ENCODE results near the gene LRRC2.

LRRC2 gene

GRCh38 chr3:46516521-46516920 lies 49.6 kb downstream of the LRRC2 start:
- Histone ChIP-seq H3K36me3 (ENCODE audit: control insufficient read depth, insufficient read depth, low read length) (no peaks in the 10 kb centered on the region), H3K27me3 (ENCODE audit: control insufficient read depth, insufficient read depth, low read length, poor library complexity, severe bottlenecking) (no peaks in the 10 kb centered on the region), H3K4me1 (ENCODE audit: control insufficient read depth, insufficient read depth, low read length) (no peaks in the 10 kb centered on the region), H3K9me3 (ENCODE audit: control insufficient read depth, low read length) (no peaks in the 10 kb centered on the region), H3K4me3 (ENCODE audit: insufficient read depth, low read depth, low read length) (no peak overlapping the region), H3K27ac (ENCODE audit: insufficient read depth, low read depth, low read length, poor library complexity, severe bottlenecking) (no peak overlapping the region)
- 92 to 94% methylated on average over 4 of the region's 4 CpGs for WGBS, 2 experiments

GRCh38 chr3:46512191-46512749 lies 53.8 kb downstream of the LRRC2 start:
- H3K27me3 ChIP-seq (ENCODE audit: control insufficient read depth, insufficient read depth, low read length, poor library complexity, severe bottlenecking) = no peaks in the 10 kb centered on the region
- no peaks in the 10 kb centered on the region for H3K36me3 ChIP-seq (ENCODE audit: control insufficient read depth, insufficient read depth, low read length)
- H3K4me3 ChIP-seq (ENCODE audit: insufficient read depth, low read depth, low read length) = no peak overlapping the region
- H3K4me1 ChIP-seq (ENCODE audit: control insufficient read depth, insufficient read depth, low read length) = no peaks in the 10 kb centered on the region
- no peak overlapping the region for H3K27ac ChIP-seq (ENCODE audit: insufficient read depth, low read depth, low read length, poor library complexity, severe bottlenecking)
- H3K9me3 ChIP-seq (ENCODE audit: control insufficient read depth, low read length) = no peaks in the 10 kb centered on the region
- WGBS, 2 experiments = 89 to 93% methylated on average over 2 of the region's 2 CpGs

DNA sequence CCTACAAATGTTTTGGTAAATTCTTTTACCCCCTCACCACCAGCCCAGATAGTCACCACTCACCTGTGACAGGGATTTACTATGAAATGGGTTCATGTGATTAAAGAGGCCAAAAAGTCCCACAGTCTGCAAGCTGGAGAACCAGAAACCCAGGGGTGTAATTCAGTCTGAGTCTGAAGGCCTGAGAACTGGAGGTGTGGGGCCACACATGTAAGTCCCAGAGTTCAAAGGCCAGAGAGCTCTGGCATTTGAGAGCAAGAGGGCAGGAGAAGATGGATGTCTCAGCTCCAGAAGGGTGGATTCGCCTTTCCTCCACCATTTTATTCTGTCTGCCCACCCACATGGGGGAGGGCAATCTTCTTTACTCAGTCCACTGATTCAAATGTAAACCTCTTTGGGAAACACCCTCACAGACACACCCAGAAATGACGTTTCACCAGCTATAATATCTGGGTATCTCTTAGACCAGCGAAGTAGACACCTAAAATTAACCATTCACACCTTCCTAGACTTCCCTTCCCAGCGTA lies 56.4 kb downstream of the LRRC2 start:
- H3K27ac ChIP-seq (ENCODE audit: insufficient read depth, low read depth, low read length, poor library complexity, severe bottlenecking) = no peak overlapping the region
- H3K4me1 ChIP-seq (ENCODE audit: control insufficient read depth, insufficient read depth, low read length) = no peaks in the 10 kb centered on the region
- H3K36me3 ChIP-seq (ENCODE audit: control insufficient read depth, insufficient read depth, low read length) = no peaks in the 10 kb centered on the region
- no peak overlapping the region for H3K4me3 ChIP-seq (ENCODE audit: insufficient read depth, low read depth, low read length)
- H3K9me3 ChIP-seq (ENCODE audit: control insufficient read depth, low read length) = no peaks in the 10 kb centered on the region
- WGBS, 2 experiments = 87 to 90% methylated on average over 4 of the region's 4 CpGs
- no peaks in the 10 kb centered on the region for H3K27me3 ChIP-seq (ENCODE audit: control insufficient read depth, insufficient read depth, low read length, poor library complexity, severe bottlenecking)

DNA sequence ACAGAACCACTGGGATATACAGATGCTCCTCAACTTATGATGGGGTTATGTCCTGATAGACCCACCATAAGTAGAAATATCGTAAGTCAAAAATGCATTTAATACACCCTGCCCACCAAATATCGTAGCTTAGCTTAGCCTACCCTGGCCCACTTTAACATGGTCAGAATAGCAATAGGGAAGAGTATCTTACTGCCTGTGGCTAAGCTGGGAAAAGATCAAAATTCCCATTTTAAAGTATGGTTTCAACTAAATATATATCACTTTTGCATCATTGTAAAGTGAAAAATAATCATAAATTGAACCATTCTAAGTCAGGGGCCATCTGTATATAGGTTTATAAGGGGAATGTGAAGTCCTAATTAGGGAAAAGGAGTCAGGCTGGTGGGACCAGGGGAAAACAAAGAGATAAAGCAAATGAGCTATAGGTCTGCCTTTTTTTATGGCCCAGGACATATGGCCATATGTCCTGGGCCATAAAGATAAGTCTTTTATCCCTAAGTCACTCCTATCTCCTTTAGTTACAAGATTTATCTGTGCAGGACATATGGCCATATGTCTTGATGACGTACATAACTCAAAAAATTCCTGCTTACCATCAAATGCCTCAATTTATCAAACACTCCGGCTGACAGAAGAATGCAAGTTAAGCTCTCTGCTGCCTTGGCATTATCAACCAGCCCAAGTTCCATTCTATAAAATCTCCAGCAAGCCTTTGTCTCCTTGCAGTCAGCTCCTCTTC lies 57.1 kb downstream of the LRRC2 start:
- Histone ChIP-seq H3K4me3 (ENCODE audit: insufficient read depth, low read depth, low read length) (no peak overlapping the region), H3K27me3 (ENCODE audit: control insufficient read depth, insufficient read depth, low read length, poor library complexity, severe bottlenecking) (no peaks in the 10 kb centered on the region), H3K4me1 (ENCODE audit: control insufficient read depth, insufficient read depth, low read length) (no peaks in the 10 kb centered on the region), H3K36me3 (ENCODE audit: control insufficient read depth, insufficient read depth, low read length) (no peaks in the 10 kb centered on the region), H3K9me3 (ENCODE audit: control insufficient read depth, low read length) (no peaks in the 10 kb centered on the region), H3K27ac (ENCODE audit: insufficient read depth, low read depth, low read length, poor library complexity, severe bottlenecking) (no peak overlapping the region)
- WGBS, 2 experiments = 89 to 94% methylated on average over 4 of the region's 4 CpGs

DNA sequence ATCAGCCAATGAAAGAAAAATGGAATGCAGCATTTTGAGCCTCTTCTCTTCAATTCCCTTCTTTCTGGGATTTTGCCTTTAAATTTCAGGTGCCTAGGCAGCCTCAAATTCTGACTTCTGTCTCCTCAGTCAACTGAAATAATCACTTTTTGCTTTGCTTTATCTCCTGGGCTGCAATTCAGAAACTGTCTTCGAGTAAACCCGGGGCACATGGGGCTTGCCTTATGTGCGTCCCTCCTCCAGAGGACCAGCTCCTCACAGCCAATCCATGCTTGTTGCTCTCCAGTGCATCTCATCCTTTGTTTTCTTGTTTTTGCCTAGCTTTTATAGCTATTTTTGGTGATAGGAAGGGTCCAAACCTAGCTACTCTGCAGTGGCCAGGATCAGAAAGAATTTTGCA lies 59.6 kb downstream of the LRRC2 start:
- Histone ChIP-seq H3K9me3 (ENCODE audit: control insufficient read depth, low read length) (no peaks in the 10 kb centered on the region), H3K4me3 (ENCODE audit: insufficient read depth, low read depth, low read length) (no peak overlapping the region), H3K27ac (ENCODE audit: insufficient read depth, low read depth, low read length, poor library complexity, severe bottlenecking) (no peak overlapping the region), H3K36me3 (ENCODE audit: control insufficient read depth, insufficient read depth, low read length) (no peaks in the 10 kb centered on the region), H3K4me1 (ENCODE audit: control insufficient read depth, insufficient read depth, low read length) (no peaks in the 10 kb centered on the region), H3K27me3 (ENCODE audit: control insufficient read depth, insufficient read depth, low read length, poor library complexity, severe bottlenecking) (no peaks in the 10 kb centered on the region)
- WGBS, 2 experiments = 86 to 94% methylated on average over 3 of the region's 3 CpGs

DNA sequence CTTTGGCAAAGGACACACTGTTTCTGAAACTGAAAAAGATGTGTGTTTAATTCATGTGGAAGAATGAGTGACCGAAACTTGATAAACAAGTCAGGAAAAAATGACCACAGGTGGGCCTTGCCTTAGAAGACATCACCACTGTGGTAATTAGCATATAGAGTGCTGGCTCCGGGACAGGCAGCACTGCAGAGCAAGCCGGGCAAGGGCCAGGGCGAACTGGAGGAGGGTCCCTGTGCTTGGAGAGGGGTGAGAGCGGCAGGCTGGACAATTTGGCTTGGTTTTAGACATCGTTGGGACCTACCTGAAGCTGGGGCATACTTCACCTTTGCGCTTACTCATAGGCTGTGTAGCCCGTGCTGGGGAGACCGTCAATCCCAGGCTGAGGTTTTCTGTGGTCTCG lies 60.1 kb downstream of the LRRC2 start:
- H3K27me3 ChIP-seq (ENCODE audit: control insufficient read depth, insufficient read depth, low read length, poor library complexity, severe bottlenecking) = no peaks in the 10 kb centered on the region
- no peak overlapping the region for H3K27ac ChIP-seq (ENCODE audit: insufficient read depth, low read depth, low read length, poor library complexity, severe bottlenecking)
- no peak overlapping the region for H3K4me3 ChIP-seq (ENCODE audit: insufficient read depth, low read depth, low read length)
- H3K4me1 ChIP-seq (ENCODE audit: control insufficient read depth, insufficient read depth, low read length) = no peaks in the 10 kb centered on the region
- no peaks in the 10 kb centered on the region for H3K9me3 ChIP-seq (ENCODE audit: control insufficient read depth, low read length)
- WGBS, 2 experiments = 79% methylated on average over 10 of the region's 10 CpGs
- no peaks in the 10 kb centered on the region for H3K36me3 ChIP-seq (ENCODE audit: control insufficient read depth, insufficient read depth, low read length)

DNA sequence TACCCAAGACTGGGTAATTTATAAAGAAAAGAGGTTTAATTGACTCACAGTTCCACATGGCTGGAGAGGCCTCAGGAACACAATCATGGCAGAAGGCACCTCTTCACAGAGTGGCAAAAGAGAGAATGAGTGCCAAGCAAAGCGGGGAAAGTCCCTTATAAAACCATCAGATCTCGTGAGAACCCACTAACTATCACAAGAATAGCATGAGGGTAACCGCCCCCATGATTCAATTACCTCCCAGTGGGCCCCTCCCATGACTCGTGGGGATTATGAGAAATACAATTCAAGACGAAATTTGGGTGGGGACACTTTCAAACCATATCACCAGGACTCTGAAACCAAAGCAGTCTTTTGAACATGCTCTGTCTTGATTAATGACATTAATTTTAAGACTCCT lies 61.3 kb downstream of the LRRC2 start:
- Histone ChIP-seq H3K27ac (ENCODE audit: insufficient read depth, low read depth, low read length, poor library complexity, severe bottlenecking) (no peak overlapping the region), H3K27me3 (ENCODE audit: control insufficient read depth, insufficient read depth, low read length, poor library complexity, severe bottlenecking) (no peaks in the 10 kb centered on the region), H3K9me3 (ENCODE audit: control insufficient read depth, low read length) (no peaks in the 10 kb centered on the region), H3K4me1 (ENCODE audit: control insufficient read depth, insufficient read depth, low read length) (no peaks in the 10 kb centered on the region), H3K36me3 (ENCODE audit: control insufficient read depth, insufficient read depth, low read length) (no peaks in the 10 kb centered on the region), H3K4me3 (ENCODE audit: insufficient read depth, low read depth, low read length) (no peak overlapping the region)
- WGBS, 2 experiments = 83 to 89% methylated on average over 5 of the region's 5 CpGs

- 90% methylated on average over 7 of the region's 7 CpGs for WGBS, 2 experiments
- Histone ChIP-seq H3K36me3 (ENCODE audit: control insufficient read depth, insufficient read depth, low read length) (no peaks in the 10 kb centered on the region), H3K27me3 (ENCODE audit: control insufficient read depth, insufficient read depth, low read length, poor library complexity, severe bottlenecking) (no peaks in the 10 kb centered on the region), H3K4me3 (ENCODE audit: insufficient read depth, low read depth, low read length) (no peak overlapping the region), H3K27ac (ENCODE audit: insufficient read depth, low read depth, low read length, poor library complexity, severe bottlenecking) (no peak overlapping the region), H3K4me1 (ENCODE audit: control insufficient read depth, insufficient read depth, low read length) (no peaks in the 10 kb centered on the region), H3K9me3 (ENCODE audit: control insufficient read depth, low read length) (no peaks in the 10 kb centered on the region)
Measured at GRCh38 chr3:46503200-46503874, 62.8 kb downstream of the LRRC2 start.

DNA sequence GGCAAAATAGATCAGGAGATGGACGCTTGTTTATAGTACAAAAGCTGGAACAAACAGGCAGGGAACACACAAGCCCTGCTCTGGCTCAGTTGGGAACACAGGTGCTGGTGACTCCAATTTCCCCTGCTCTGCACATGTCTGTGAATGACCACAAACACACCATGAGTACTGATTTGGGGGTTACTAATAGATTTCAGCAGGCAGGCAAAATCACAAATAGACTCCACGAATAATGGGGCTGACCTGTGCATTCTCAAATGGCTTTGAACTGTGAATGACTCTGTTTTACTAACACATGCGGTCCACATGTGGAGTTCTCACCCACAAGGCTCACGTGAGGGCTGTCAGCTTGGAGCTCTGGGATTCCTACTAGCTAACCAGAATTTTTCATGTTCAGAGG lies 64.4 kb downstream of the LRRC2 start:
- H3K27ac ChIP-seq (ENCODE audit: insufficient read depth, low read depth, low read length, poor library complexity, severe bottlenecking) = no peak overlapping the region
- H3K36me3 ChIP-seq (ENCODE audit: control insufficient read depth, insufficient read depth, low read length) = no peaks in the 10 kb centered on the region
- no peaks in the 10 kb centered on the region for H3K9me3 ChIP-seq (ENCODE audit: control insufficient read depth, low read length)
- H3K4me1 ChIP-seq (ENCODE audit: control insufficient read depth, insufficient read depth, low read length) = no peaks in the 10 kb centered on the region
- 90 to 95% methylated on average over 4 of the region's 4 CpGs for WGBS, 2 experiments
- no peaks in the 10 kb centered on the region for H3K27me3 ChIP-seq (ENCODE audit: control insufficient read depth, insufficient read depth, low read length, poor library complexity, severe bottlenecking)
- no peak overlapping the region for H3K4me3 ChIP-seq (ENCODE audit: insufficient read depth, low read depth, low read length)
